Measurements from ENCODE around the gene TIPRL.
"Not testable (repeated sequence)": the region's sequence is repeated elsewhere in the genome, so short reads cannot be mapped to it uniquely, and the experiment has no call there.

Gene TIPRL

DNA sequence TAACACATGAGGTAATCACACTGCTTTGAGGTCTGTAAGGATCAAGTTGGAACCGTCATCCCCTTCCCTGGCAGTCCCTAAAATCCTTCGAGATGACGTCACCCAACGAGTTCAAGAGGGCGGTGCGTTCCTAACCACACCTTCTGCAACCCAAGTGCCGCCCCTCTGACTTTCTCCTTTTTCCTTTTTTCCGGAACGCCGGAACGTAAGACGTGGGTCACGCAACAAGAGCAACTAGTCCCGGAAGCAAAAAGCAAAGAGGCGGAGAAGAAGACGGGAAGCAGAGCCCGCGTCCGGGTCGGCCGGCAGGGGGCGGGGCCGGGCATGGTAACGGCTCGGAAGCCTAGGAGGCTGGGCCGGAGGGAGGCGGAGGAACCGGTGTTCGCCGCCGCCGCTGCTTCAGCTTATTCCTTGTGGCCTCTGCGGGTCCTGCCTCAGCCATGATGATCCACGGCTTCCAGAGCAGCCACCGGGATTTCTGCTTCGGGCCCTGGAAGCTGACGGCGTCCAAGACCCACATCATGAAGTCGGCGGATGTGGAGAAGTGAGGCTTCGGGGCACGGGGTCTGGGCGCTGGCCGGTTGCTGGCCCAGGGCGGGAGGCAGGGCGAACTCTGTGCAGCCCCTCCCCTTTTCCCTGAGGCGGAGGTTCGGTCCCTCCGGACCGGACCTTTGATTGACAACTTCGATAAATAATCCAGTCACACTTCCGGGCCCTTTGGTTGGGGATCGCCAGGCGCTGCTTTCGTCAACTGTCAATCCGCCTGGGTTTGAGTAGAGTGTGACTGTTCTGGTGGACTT, at the start of gene TIPRL:
TIPRL (plus strand) TSS at position 325 of the 800 bp plus-strand sequence; CDS start at position 441, 116 bp downstream.
- DNase-seq, result peak; percentile 95

DNA sequence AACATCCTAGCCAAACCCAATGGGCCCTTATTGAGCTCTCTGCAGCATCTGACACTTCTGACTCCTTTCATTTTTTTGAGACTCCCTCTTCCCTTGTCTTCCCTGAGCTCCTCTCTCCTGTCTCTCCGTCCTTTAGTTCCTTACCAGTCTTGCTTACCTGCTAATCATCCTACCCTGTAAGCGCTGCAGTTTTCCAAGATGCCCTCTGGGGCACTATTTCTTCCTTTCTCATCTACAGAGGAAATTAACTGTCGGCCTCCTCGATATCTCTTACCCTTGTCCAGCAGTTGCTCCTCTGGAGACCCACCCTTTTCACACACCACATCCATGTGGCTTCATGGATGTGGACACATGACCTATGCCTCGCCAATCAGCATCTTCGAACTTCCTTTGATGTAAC, 48.8 kb upstream of the TIPRL start:
- no peak for DNase-seq

DNA sequence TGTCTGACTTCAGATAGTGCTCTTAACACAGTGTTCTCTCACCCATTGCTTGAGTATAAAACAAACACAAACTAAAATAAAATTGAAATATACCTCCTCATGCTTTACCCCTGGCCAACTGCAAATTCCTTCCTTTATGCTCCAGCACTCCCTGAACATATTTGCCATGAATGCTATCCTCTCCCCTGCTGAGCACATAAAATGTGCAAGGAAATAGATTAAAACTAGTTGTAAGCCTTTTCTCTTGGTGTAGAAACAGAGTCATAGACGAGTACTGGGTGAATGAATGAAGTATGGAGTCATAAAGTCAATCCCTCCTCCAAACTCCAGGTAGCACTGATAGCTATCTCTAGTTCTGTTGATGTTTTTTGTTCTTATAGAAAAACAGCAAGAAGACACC, 44.6 kb upstream of the TIPRL start:
- no peak for DNase-seq

DNA sequence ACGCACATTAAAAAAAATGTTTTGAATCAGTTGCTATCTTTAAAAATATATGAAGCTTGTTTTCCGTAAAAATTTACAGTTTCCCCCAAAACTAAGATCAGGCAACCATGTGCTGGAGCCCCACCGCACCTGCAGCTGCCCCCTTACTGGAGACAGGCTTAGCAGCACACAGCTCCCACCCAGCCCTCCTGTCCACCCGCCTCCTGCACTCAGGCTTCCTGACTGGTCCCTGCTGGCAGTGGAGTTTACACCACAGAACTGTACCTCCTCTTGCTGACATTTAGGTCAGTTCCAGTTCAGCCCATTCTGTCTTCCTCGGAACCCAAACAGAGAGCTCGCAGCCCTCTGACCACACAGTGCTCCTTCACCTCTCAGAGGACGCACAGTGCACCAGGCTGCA, 44.1 kb upstream of the TIPRL start:
- DNase-seq, result no peak

DNA sequence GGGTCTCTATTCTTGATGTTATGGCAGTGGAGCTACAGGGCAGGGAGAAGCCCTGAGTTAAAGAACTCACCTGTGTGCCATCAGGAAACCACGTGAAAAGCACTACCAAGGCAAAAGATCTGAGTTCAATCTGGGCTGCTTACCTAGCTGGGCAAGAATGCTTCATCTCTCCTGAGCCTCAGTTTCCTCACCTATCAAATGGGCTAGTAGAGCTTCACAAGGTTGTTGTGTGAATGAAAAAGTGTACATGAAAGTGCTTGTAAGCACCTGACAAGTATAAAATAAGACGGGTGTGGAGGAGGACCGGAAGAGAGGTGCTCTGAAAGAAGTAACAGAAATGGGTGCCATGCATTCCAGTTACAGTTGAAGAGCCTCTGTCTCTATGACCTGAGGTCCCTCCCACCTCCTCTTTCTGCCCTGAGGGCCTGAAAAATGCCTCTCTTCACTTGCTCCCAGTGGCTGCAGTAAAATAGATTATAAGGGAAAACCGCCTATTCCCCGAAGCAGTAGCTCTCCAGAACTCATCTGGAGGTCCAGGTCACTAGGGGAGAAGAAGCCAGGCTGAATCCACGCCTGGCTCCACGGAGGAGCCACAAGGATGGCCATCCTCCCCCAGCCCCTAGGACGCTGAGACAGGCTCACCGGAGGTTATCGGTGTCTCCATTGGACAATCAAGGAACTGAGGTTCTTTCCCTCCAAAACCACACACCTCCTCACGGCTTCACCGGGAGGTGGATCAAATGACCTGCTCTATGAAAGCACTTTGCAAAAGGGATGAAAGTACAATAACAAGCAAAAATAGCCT, 43.4 kb upstream of the TIPRL start:
- DNase-seq, result no peak

DNA sequence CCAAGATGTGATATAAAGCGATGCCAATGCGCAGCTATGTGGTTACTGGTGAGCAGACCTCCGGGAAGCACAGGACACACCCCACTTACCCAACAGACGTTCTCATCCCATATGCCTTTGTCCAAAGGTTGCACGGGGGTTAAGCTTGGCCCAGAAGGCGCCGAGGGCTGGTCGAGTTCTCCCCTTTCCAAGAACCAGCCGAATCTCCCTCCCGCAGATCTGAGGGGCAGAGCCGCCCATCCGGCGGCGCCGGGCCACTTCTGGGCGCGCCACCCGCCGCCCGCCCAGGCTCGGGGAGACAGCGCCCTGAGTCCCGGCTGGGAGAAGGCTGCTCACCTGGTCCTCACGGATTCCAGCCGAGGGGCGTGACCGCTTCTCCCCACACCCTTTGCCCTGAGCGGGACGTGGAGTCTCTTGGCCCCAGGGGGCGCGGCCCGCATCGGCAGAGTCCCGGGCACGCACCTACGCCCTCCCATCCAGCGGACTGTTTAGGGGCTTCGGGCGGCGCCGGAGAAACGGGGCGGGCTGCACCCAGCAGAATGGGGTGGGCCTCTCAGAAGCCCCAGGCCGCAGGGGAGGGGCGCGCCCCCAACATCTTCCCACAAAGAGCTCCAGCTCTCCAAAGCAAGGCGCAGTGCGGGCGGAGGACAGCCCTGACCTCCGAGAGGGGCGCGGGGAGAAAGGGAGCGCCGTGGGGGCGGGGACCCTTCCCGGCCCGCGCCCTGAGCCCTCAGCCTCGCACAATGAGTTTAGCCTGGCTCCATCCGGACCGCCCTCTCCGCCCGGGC, 42.6 kb upstream of the TIPRL start:
- no peak for DNase-seq

DNA sequence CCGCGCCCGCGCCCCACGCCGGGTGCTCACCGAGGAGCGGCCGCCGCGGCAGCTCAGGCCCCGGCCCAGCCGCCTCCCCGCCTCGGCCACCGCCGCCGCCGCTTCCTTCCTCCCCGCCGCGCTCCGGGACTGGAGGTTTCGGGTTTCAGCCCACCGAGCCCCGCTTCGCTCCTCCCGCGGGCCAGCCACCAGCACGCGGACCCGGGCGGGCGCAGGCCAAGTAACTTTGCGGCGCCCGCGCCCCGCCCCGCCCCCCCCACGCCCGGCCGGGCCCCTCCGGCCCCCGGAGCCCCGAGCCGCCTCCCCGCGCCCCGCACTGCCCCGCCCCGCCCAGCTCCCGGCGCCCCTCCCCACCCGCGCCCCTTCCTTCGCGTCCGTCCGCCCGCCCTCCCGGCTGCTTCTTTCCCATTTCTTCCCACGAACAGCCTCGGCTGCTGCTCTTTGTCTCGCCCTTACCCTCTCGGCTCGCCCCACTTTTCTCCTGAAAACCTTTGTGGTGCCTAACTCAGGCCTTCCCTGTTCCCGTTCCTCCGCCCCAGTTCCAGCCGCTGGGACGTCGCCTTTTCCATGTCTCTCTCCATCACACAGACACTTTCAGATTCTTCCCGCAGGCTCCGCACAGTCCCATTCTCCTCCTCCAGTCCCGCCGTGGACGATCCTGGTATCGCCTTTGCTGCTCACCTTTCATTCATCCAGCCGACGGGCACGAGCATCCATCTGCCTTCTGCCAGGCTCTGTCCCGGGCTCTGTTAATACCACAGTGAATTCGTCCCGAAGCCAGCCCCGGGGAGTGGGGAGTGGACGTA, 41.9 kb upstream of the TIPRL start, which contains the start of gene GPR161:
GPR161 (minus strand) TSS at position 222 of the 806 bp plus-strand sequence. CDS start 32,080 bp downstream, outside the sequence.
- DNase-seq, result no peak

DNA sequence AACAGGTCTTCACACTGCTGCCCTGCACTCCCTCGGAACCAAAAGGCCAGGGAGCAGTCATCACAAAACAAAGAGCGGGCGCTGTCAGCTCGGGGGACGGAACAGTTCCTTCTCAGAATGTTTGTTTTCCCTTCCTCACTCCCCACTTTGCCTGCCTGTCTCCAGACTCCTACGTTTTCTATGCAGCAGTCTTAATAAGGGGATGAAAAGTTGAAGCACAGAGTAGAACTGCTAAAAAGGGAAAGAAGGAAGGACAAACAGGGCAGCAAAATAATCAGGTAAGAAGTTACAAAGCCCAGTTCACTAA, 41.3 kb upstream of the TIPRL start:
- DNase-seq, result no peak

DNA sequence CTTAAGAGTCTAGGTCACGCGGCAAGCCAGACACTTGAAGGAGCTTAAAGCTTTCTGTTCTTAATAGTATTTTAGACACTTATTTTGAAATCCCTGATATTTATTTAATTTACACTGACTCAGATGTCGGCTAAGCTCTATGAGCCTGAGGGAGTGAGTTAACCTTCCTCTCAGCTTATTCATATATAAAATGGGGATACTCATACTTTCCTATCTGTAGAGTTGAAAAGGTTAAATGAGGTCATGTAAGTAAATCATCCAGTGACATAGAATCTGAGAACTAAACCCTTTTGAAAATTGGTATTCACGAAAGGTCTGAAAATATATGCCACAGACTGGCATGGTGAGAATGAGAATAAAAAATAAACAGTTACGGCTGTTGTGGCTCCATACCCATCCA, 40.6 kb upstream of the TIPRL start:
- no peak for DNase-seq

DNA sequence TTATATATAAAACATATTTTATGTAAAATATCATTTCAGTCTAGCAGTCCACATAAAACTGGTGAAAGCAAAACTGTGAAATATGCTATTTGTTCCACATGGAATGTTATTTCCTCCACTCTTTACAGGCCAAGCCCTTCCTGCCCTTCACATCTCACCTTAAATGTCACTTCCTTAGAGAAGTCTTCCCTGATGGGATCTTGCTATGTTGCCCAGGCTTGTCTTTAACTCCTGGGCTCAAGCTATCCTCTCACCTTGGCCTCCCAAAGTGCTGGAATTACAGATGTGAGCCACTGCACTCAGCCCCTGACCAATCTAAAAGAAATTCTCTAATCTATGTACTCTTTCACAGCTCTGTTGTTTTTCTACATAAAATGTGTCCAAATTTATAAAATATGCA, 39.7 kb upstream of the TIPRL start:
- no peak for DNase-seq

DNA sequence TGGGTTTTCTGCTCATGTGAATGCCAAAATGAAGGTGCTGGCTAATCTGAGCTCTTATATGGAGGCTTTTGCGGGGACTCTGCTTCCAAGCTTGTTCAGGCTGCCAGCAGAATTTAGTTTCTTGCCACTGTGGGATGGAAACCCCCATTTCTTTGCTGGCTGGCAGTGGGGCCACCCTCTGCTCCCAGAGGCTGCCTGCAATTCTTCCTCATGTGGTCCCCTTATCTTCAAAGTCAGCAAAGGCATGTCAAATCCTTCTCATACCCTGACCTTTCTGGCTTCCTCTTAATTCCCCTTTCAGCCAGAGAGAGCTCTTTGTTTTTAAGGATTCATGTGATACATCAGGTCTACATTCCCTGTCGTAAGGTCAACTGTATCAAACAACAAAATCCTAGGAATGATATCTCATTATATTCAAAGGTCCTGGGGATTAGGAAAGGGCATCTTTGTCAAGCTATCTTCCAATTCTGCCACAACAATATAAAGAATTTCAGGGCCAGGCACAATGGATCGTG, 36.8 kb upstream of the TIPRL start:
- no peak for DNase-seq

DNA sequence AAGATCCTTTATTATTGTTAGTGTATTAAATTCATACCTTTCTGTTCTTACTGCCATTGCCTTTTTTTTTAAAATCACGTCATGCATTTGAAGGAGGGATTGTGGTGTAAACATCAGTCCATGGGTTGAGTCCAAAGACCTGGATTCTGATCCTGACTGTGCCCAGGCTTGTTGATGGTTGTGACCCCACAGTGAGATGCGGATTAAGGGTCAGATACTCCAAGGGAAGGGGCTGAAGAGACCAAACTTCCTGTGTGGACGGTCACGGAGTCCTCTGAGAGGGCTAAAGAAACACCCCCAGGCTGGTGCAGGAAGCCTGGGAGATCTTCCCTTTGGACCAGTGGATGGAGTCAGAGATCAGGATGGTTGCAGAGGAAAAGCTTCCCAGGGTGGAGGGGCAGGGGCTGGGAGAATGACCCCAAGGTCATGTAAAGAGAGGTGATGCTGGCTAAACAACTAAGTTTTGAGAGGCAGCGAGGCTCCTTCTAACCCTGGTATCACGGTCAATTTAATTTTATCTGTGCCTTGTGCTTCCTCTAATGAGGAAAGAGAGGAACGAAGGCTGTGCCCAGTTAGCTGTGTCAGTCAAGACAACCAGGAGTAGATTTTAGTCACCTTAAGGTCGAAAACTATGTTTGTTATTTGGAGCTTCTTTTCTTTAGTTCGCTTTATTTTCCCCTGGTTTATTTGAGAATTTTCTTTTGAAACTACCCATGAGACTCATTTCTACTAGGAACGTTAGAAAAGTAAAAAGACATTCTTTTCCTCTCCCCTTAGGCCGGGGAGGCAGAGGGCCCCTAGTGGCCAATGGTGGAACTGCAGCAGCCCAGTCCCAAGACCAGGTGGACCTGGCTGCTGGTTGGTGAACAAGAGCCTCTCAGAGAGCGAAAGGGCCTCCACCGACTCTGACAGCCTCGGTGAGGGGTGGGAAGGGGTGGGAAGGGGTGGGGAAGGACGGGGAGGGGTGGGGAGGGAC, 33.3 kb upstream of the TIPRL start:
- DNase-seq, result peak; percentile 84

DNA sequence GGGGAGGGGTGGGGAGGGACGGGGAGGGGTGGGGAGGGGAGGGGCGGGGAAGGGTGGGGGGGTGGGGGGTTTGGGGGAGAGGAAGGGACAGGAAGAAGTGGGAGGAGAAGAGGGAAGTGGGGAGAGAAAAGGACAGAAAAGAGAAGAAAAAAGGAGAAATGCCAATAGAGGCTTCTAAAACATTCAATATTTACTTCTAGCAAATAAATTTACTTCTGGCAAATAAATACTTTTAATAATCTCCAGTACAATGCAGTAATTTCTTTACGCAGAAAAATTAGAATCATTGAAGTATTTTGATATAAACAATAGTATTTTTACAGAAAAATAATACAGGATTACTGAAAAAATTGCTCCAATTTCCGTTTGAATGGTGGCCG, 32.6 kb upstream of the TIPRL start:
- no peak for DNase-seq

DNA sequence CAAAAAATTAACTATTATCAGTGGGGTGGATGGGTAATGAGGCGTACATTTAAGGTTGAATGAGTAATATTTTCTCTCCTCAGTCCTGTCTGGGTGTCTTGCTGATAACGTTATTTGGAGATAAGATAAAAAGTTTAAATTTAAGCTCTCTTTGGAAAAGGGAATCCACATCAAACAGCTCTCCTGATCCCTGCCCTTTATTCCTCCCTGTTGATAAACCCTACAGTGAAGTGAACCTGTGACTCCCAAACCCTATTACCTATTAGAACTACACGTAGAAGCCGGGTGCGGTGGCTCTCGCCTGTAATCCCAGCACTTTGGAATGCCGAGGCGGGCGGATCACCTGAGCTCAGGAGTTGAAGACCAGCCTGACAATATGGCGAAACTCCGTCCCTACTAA, 32.1 kb upstream of the TIPRL start:
- DNase-seq, result no peak

DNA sequence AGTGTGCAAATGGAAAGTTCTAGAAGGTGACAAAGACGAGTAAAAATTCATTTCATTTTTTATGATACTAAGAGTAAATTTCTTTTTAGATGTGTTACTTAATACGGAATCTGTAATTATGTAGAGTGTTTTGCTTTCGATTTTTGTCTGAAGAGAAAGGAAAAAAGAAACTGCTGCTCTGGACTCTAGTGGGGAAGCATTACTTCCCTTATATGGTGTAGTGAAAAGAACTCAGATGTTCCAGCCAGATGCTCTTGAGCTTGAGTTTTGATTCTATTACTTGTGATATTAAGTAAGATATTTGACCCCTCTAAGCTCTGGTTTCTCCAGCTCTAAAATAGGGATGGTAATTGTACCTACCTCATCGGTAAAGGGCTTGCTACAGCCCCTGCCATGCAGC, 29.8 kb upstream of the TIPRL start:
- no peak for DNase-seq

DNA sequence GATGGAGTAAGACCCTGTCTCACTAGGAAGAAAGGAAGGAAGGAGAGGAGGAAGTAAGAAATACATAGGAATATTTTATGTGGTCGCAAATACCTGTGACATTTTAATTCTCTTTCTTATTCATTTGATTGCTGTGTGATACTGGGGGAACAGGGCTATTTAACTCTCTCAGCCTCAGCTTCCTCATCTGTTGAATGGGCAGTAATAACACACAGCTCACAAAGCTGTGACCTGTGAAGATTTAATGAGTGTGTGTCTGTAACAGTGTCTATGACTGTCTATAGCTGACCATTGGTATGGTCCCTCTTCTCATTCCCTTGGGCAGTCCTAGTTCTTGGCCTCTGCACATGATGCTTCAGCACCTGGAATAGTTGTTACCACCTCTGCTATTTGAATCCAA, 28.5 kb upstream of the TIPRL start:
- DNase-seq, result no peak

DNA sequence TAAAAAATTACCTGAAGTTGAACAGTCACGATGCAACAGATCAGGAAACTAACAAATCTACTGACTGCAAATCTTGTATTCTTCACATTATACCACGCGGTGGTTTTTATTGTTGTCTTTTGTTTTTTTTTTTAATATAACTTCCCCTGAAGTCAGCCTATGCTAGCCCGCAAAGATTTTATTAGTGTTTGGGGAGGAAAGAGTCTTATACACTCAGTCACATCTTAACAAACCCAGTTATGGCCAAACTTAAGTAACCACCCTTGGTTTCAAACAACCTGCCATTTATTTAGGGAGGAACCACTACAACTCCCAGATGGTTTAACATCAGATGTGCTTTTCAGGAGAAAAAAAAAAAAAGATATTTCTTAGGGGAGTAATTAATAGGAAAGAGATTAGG, 26.8 kb upstream of the TIPRL start:
- DNase-seq, result no peak

DNA sequence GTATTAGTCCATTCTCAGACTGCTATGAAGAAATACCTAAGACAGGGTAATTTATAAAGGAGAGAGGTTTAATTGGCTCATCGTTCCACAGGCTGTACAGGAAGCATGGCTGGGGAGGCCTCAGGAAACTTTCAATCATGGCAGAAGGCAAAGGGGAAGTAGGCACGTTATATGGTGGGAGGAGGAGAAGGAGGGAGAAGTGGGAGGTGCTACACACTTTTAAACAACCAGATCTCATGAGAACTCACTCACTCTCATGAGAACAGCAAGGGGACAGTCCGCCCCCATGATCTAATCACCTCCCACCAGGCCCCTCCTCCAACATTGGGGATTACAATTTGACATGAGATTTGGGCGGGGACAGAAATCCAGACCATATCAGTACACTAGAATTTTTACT, 24.1 kb upstream of the TIPRL start:
- DNase-seq, result not testable (repeated sequence)

DNA sequence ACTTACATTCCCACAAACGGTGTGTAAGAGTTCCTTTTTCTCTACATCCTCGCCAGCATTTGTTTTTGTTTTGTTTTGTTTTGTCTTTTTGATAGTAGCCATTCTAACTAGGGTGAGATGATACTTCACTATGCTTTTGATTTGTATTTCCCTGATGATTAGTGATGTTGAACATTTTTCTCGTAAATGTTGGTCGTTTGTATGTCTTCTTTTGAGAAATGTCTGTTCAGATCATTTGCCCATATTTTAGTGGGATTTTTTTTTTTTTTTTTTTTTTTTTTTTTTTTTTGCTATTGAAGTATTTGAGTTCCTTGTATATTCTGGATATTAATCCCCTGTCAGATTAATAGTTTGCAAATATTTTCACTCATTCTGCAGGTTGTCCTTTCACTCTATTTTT, 22.9 kb upstream of the TIPRL start:
- DNase-seq, result no peak

DNA sequence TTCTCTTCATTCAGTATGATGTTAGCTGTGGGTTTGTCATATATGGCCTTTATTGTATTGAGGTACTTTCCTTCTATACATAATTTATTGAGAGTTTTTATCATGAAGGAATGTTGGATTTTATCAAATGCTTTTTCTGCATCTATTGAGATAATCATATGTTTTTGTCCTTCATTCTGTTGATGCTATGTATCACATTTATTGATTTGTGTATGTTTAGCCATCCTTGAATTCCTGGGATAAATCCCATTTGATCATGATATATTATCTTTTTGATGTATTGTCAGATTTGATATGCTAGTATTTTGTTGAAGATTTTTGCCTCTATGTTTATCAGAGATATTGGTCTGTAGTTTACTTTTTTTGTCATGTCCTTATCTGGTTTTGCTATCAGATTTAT, 21.1 kb upstream of the TIPRL start:
- no peak for DNase-seq

DNA sequence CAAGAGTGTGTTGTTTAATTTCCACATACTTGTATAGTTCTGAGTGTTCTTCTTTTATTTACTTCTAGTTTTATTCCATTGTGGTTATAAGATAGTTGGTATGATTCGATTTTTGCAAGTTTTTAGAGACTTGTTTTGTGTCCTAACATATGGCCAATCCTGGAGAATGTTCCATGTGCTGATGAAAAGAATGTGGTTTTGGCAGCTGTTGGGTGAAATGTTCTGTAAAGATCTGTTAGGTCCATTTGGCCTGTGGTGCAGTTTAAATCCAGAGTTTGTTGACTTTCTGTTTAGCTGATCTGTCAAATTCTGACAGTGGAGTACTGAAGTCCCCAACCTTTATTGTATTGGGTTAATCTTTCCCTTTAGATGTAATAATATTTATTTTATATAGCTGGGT, 19.5 kb upstream of the TIPRL start:
- no peak for DNase-seq
